SK-N-SH treated with all-trans-retinoic acid at 6 μM for 48 hours (cell line): Measurements from ENCODE around the gene RAPSN.

Source experiments
- ATAC-seq: fragments of 200-7000 bp; cut with Tn5 transposase; 3 replicates; pipeline ENCODE4 v1.9.1; 2020; ENCODE audit warnings: mild to moderate bottlenecking, moderate library complexity
- ARNTL ChIP-seq: fragments of 450-650 bp; formaldehyde crosslinking; IDR thresholded peaks from 2 replicates; pipeline ENCODE4 v1.5.0; 2020; ENCODE audit warnings: low read depth, mild to moderate bottlenecking, moderate library complexity, borderline replicate concordance
- BACH2 ChIP-seq: fragments of 250-450 bp; sonication (Bioruptor Pico); IDR thresholded peaks from 2 replicates; pipeline ENCODE4 v1.9.0; 2021; ENCODE audit warnings: mild to moderate bottlenecking, borderline replicate concordance
- CSDC2 ChIP-seq: fragments of 250-450 bp; sonication (Bioruptor Pico); IDR thresholded peaks from 2 replicates; pipeline ENCODE4 v1.5.0; 2020; ENCODE audit warnings: mild to moderate bottlenecking, moderate library complexity
- ESRRG ChIP-seq: fragments of 250-450 bp; sonication (Bioruptor Pico); IDR thresholded peaks from 2 replicates; pipeline ENCODE4 v1.6.1; 2021; ENCODE audit warnings: mild to moderate bottlenecking
- GLIS3 ChIP-seq: fragments of 250-450 bp; sonication (Bioruptor Pico); IDR thresholded peaks from 2 replicates; pipeline ENCODE4 v1.5.0; 2020; ENCODE audit warnings: mild to moderate bottlenecking, moderate library complexity
- ISL1 ChIP-seq: fragments of 250-450 bp; sonication (Bioruptor Pico); IDR thresholded peaks from 2 replicates; pipeline ENCODE4 v2.1.2; 2022; ENCODE audit warnings: mild to moderate bottlenecking, moderate library complexity
- OSR1 ChIP-seq: fragments of 250-450 bp; sonication (Bioruptor Pico); IDR thresholded peaks from 2 replicates; pipeline ENCODE4 v1.8.0; 2022; ENCODE audit warnings: moderate library complexity, mild to moderate bottlenecking, inconsistent platforms
- RARB ChIP-seq: fragments of 250-450 bp; sonication (Bioruptor Pico); IDR thresholded peaks from 2 replicates; pipeline ENCODE4 v1.8.0; 2021; ENCODE audit warnings: mild to moderate bottlenecking, moderate library complexity
- SNAI2 ChIP-seq: fragments of 250-450 bp; sonication (Bioruptor Pico); IDR thresholded peaks from 2 replicates; pipeline ENCODE4 v1.5.0; 2020; ENCODE audit warnings: mild to moderate bottlenecking, moderate library complexity
- TCF4 ChIP-seq: fragments of 250-450 bp; sonication (Bioruptor Pico); IDR thresholded peaks from 2 replicates; pipeline ENCODE4 v1.8.0; 2021; ENCODE audit warnings: mild to moderate bottlenecking, moderate library complexity, borderline replicate concordance
- TOX ChIP-seq: fragments of 250-450 bp; sonication (Bioruptor Pico); IDR thresholded peaks from 2 replicates; pipeline ENCODE4 v1.8.0; 2021; ENCODE audit warnings: mild to moderate bottlenecking, moderate library complexity, borderline replicate concordance
- ZC3H10 ChIP-seq: fragments of 250-450 bp; sonication (Bioruptor Pico); IDR thresholded peaks from 2 replicates; pipeline ENCODE4 v1.5.1; 2021; ENCODE audit warnings: mild to moderate bottlenecking, moderate library complexity
- ZFP3 ChIP-seq: fragments of 250-450 bp; sonication (Bioruptor Pico); IDR thresholded peaks from 2 replicates; pipeline ENCODE4 v1.5.0; 2020; ENCODE audit warnings: mild to moderate bottlenecking, moderate library complexity
- ZFP30 ChIP-seq: fragments of 450-650 bp; formaldehyde crosslinking; IDR thresholded peaks from 2 replicates; pipeline ENCODE4 v1.5.0; 2022; ENCODE audit warnings: mild to moderate bottlenecking, moderate library complexity
- ZNF565 ChIP-seq: fragments of 450-650 bp; formaldehyde crosslinking; conservative IDR thresholded peaks from 2 replicates; pipeline ENCODE4 v1.5.0; 2020; ENCODE audit warnings: low read depth, mild to moderate bottlenecking, moderate library complexity
- ZNF70 ChIP-seq: fragments of 450-650 bp; formaldehyde crosslinking; IDR thresholded peaks from 2 replicates; pipeline ENCODE4 v1.5.0; 2020; ENCODE audit warnings: mild to moderate bottlenecking, moderate library complexity
- ZNF8 ChIP-seq: fragments of 450-650 bp; formaldehyde crosslinking; IDR thresholded peaks from 2 replicates; pipeline ENCODE4 v1.5.0; 2020; ENCODE audit warnings: mild to moderate bottlenecking, moderate library complexity
- TF ChIP-seq, protein P1 (sequence below): fragments of 250-450 bp; sonication (Bioruptor Pico); IDR thresholded peaks from 2 replicates; pipeline ENCODE4 v1.5.1; 2021; ENCODE audit warnings: mild to moderate bottlenecking, moderate library complexity
- TF ChIP-seq, protein P2 (sequence below): fragments of 250-450 bp; sonication (Bioruptor Pico); IDR thresholded peaks from 2 replicates; pipeline ENCODE4 v1.8.0; 2020; ENCODE audit warnings: mild to moderate bottlenecking, moderate library complexity, borderline replicate concordance
- TF ChIP-seq, protein P3 (sequence below): fragments of 250-450 bp; sonication (Bioruptor Pico); IDR thresholded peaks from 2 replicates; pipeline ENCODE4 v1.5.0; 2020; ENCODE audit warnings: mild to moderate bottlenecking, moderate library complexity
- TF ChIP-seq, protein P4 (sequence below): fragments of 250-450 bp; sonication (Bioruptor Pico); IDR thresholded peaks from 2 replicates; pipeline ENCODE4 v1.5.1; 2020; ENCODE audit warnings: low read depth, mild to moderate bottlenecking, moderate library complexity
- TF ChIP-seq, protein P5 (sequence below): fragments of 250-450 bp; sonication (Bioruptor Pico); IDR thresholded peaks from 2 replicates; pipeline ENCODE4 v1.8.0; 2021; ENCODE audit warnings: low read depth, mild to moderate bottlenecking, moderate library complexity, borderline replicate concordance

The RAPSN gene

DNA sequence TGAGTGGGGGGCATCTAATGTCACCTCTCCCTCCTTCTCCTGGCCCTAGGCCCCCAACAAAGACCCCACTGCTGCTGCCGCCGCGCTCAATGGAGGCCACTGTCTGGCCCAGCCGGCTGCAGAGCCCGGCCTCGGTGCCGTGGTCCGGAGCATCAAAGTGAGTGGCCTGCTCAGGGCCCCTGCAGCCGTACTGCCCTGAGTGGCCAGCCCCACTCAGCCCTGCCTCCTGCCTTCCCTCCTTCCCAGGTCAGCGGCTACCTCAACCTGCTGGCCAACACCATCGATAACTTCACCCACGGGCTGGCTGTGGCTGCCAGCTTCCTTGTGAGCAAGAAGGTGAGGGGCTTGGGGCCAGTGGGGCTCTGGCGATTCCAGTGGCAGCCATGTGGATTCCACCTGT, 35.6 kb downstream of the RAPSN start:
- ATAC-seq: no peak
- TF ChIP-seq RARB (no peak), TOX (CRISPR knock-in tag) (no peak), ZNF8 (CRISPR knock-in tag) (no peak), ZFP3 (CRISPR knock-in tag) (no peak), ZC3H10 (no peak), ZNF565 (no peak)

DNA sequence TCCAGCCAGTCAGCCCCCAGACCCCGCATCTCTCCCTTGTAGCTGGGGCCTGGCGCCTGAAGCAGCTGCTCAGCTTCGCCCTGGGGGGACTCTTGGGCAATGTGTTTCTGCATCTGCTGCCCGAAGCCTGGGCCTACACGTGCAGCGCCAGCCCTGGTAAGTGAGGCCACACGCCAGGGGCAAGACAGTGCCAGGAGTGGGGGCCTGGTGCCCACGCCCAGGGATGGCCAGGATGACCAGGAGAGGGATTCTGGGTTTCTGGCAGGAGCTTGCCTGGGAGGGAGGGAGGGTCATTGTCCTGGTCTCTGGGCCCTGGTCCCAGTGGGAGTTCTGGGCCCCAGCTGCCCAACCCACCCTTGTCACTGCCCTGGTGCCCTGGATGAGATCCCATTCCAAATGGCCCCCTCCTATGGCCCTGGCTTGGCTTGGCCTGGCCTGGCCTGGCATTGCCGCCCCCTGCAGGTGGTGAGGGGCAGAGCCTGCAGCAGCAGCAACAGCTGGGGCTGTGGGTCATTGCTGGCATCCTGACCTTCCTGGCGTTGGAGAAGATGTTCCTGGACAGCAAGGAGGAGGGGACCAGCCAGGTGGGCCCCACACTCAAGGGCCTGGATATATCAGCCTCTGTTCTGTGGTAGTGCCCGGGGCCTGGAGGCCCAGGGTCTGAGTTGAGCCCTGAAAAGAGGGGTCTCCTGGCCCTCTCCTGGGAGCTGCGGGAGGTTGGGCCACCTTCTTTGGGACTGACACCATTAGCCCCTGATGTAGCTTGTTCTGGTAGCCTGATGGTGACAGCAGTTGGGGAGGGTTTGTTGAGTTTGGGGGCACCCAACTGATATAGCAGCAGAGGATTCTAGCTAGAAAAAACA, 36.8 kb downstream of the RAPSN start:
- TF ChIP-seq ZNF8 (CRISPR knock-in tag) (no peak), OSR1 (no peak), CSDC2 (CRISPR knock-in tag) (no peak), ZNF70 (CRISPR knock-in tag) (no peak), ISL1 (CRISPR knock-in tag) (no peak)
- TF ChIP-seq, protein P1, sequence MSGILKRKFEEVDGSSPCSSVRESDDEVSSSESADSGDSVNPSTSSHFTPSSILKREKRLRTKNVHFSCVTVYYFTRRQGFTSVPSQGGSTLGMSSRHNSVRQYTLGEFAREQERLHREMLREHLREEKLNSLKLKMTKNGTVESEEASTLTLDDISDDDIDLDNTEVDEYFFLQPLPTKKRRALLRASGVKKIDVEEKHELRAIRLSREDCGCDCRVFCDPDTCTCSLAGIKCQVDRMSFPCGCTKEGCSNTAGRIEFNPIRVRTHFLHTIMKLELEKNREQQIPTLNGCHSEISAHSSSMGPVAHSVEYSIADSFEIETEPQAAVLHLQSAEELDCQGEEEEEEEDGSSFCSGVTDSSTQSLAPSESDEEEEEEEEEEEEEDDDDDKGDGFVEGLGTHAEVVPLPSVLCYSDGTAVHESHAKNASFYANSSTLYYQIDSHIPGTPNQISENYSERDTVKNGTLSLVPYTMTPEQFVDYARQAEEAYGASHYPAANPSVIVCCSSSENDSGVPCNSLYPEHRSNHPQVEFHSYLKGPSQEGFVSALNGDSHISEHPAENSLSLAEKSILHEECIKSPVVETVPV (CRISPR knock-in tag): no peak
- no peak; the same call in 2 of the 3 replicates for ATAC-seq

DNA sequence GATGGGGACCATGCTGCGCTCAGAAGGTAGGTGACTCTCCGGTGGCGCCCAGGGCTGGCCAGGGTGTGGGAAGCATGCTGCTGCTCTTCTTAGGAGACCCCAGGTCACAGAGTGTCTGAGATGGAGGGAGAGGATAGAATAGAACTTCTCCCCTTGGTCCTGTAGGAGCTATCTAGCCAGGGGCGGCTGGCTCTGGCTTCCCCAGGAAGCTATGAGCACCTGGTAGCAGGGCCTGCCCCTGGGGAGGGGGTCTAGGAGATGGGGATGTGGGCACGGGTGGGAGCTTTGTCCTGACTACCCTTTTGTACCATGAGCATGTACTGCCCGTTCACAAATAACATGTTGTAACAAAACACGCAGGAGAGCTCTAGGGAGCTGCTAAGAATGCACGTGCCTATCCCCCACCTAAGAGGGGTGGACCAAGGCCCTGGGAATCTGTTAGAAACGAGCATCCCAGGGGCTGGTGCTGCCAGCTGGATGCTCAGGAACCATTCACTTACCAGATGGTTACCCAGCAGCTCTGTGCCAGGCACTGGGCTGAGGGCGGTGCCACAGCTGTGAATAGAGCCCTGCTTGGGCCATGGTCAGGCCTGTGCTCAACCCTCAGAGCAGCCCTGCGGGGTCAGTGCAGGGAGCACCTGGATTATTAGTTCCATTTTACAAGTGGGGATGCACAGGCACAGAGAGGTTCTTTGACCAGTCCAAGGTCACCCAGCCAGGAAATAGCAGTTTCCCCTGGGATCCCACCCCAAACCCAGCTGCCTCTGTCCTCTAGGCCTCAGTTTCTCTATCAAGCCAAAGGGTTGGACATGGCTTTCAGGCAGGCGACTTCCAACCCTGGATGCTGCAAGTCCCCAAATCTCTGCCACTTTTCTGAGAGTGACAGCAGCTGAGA, 38.3 kb downstream of the RAPSN start:
- ATAC-seq: no peak
- TF ChIP-seq ZC3H10 (no peak), ARNTL (no peak), TCF4 (CRISPR knock-in tag) (no peak), ZNF70 (CRISPR knock-in tag) (no peak), OSR1 (no peak), SNAI2 (CRISPR knock-in tag) (no peak), GLIS3 (CRISPR knock-in tag) (no peak), ZNF565 (no peak), ESRRG (CRISPR knock-in tag) (no peak), ZFP3 (CRISPR knock-in tag) (no peak), ZNF8 (CRISPR knock-in tag) (no peak), ZFP30 (CRISPR knock-in tag) (no peak), BACH2 (CRISPR knock-in tag) (no peak), ISL1 (CRISPR knock-in tag) (no peak), TOX (CRISPR knock-in tag) (no peak)
- TF ChIP-seq, protein P2, sequence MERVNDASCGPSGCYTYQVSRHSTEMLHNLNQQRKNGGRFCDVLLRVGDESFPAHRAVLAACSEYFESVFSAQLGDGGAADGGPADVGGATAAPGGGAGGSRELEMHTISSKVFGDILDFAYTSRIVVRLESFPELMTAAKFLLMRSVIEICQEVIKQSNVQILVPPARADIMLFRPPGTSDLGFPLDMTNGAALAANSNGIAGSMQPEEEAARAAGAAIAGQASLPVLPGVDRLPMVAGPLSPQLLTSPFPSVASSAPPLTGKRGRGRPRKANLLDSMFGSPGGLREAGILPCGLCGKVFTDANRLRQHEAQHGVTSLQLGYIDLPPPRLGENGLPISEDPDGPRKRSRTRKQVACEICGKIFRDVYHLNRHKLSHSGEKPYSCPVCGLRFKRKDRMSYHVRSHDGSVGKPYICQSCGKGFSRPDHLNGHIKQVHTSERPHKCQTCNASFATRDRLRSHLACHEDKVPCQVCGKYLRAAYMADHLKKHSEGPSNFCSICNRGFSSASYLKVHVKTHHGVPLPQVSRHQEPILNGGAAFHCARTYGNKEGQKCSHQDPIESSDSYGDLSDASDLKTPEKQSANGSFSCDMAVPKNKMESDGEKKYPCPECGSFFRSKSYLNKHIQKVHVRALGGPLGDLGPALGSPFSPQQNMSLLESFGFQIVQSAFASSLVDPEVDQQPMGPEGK: no peak
- TF ChIP-seq, protein P1 (CRISPR knock-in tag): no peak
- TF ChIP-seq, protein P3, sequence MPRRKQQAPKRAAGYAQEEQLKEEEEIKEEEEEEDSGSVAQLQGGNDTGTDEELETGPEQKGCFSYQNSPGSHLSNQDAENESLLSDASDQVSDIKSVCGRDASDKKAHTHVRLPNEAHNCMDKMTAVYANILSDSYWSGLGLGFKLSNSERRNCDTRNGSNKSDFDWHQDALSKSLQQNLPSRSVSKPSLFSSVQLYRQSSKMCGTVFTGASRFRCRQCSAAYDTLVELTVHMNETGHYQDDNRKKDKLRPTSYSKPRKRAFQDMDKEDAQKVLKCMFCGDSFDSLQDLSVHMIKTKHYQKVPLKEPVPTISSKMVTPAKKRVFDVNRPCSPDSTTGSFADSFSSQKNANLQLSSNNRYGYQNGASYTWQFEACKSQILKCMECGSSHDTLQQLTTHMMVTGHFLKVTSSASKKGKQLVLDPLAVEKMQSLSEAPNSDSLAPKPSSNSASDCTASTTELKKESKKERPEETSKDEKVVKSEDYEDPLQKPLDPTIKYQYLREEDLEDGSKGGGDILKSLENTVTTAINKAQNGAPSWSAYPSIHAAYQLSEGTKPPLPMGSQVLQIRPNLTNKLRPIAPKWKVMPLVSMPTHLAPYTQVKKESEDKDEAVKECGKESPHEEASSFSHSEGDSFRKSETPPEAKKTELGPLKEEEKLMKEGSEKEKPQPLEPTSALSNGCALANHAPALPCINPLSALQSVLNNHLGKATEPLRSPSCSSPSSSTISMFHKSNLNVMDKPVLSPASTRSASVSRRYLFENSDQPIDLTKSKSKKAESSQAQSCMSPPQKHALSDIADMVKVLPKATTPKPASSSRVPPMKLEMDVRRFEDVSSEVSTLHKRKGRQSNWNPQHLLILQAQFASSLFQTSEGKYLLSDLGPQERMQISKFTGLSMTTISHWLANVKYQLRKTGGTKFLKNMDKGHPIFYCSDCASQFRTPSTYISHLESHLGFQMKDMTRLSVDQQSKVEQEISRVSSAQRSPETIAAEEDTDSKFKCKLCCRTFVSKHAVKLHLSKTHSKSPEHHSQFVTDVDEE (CRISPR knock-in tag): no peak
- TF ChIP-seq, protein P4, sequence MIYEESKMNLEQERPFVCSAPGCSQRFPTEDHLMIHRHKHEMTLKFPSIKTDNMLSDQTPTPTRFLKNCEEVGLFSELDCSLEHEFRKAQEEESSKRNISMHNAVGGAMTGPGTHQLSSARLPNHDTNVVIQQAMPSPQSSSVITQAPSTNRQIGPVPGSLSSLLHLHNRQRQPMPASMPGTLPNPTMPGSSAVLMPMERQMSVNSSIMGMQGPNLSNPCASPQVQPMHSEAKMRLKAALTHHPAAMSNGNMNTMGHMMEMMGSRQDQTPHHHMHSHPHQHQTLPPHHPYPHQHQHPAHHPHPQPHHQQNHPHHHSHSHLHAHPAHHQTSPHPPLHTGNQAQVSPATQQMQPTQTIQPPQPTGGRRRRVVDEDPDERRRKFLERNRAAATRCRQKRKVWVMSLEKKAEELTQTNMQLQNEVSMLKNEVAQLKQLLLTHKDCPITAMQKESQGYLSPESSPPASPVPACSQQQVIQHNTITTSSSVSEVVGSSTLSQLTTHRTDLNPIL (CRISPR knock-in tag): no peak
- TF ChIP-seq, protein P5, sequence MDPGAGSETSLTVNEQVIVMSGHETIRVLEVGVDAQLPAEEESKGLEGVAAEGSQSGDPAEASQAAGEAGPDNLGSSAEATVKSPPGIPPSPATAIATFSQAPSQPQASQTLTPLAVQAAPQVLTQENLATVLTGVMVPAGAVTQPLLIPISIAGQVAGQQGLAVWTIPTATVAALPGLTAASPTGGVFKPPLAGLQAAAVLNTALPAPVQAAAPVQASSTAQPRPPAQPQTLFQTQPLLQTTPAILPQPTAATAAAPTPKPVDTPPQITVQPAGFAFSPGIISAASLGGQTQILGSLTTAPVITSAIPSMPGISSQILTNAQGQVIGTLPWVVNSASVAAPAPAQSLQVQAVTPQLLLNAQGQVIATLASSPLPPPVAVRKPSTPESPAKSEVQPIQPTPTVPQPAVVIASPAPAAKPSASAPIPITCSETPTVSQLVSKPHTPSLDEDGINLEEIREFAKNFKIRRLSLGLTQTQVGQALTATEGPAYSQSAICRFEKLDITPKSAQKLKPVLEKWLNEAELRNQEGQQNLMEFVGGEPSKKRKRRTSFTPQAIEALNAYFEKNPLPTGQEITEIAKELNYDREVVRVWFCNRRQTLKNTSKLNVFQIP: no peak
